Measurements from ENCODE around the gene CEP295NL. TPM values are rescaled to one million over a fixed set of nuclear protein-coding genes. Genes with fewer than 3 reads are reported as not detected.
A peak's percentile ranks its signal among the peaks of the same experiment; 100 is the strongest.
"Not testable (repeated sequence)": the region's sequence is repeated elsewhere in the genome, so short reads cannot be mapped to it uniquely, and the experiment has no call there.

The CEP295NL gene
- total RNA-seq, 1 donor from 2014 or later = 1.4 TPM

GRCh38 chr17:78929908-78930775, 27.1 kb upstream of the CEP295NL start:
- DNase-seq = no peak

DNA sequence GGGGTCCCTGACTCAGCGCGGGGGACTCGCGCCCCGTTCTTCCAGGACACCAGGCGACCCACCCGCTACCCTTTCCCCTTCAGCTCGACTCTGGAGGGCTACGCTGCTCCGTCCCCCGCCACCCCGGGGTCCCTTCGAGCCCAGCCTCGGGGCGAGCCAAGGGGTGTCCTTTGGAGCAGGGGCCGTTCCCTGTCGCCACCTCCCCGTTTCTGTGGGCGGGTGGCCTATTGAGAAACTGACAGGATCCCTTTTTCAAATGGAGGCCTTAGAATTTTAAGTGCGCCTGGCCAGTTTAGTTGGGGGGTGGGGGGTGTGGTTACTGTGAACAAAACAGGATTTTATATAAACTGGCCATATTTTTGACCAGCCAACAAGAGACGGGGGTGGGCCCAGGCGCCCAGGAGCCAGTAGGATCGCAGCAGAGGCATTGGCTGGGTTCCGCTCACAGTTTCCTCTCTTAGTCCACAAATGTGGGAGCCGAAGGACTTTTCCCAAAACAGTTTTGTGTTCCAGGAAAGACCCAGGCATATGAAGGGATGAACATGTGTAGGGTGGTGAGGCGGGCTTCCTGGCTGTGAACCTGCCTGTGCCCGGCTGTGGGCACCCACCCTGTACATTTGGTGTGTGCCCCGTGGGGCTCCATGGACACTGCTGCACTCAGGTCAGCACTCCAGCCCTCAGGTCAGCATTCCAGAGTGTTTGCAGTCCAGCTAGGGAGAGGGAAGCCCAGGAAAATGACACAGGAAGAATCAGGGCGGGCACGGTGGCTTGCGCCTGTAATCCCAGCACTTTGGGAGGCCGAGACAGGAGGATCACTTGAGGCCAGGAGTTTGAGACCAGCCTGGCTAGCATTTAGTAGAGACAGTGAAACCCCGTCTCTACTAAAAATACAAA, 22.9 kb upstream of the CEP295NL start:
- peak; percentile 24 for DNase-seq

DNA sequence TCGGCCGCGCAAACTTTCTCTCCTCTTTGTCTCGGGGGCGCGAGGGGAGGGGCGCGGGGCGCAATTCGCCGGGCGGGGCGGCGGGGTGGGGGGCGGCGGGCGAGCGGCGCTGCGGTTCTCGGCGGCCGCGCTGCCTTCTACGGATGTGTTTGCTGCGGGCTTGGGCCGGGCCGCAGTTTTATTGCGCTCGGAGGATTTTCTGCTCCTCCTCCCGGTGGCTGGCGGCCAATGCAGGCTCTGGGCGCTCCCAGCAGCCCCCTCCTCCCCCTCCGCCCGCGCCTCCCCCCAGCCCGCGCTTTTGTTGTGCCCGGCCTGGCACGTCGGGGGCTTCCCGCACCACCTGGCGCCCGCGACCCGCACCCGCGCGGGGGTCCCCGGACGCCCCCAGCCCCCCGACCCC, 22.2 kb upstream of the CEP295NL start, which contains the start of gene TIMP2:
TSS of gene TIMP2 (minus strand) at position 154 of the 400 bp plus-strand sequence. CDS start 299 bp downstream, outside the sequence.
- DNase-seq = peak; percentile 60

DNA sequence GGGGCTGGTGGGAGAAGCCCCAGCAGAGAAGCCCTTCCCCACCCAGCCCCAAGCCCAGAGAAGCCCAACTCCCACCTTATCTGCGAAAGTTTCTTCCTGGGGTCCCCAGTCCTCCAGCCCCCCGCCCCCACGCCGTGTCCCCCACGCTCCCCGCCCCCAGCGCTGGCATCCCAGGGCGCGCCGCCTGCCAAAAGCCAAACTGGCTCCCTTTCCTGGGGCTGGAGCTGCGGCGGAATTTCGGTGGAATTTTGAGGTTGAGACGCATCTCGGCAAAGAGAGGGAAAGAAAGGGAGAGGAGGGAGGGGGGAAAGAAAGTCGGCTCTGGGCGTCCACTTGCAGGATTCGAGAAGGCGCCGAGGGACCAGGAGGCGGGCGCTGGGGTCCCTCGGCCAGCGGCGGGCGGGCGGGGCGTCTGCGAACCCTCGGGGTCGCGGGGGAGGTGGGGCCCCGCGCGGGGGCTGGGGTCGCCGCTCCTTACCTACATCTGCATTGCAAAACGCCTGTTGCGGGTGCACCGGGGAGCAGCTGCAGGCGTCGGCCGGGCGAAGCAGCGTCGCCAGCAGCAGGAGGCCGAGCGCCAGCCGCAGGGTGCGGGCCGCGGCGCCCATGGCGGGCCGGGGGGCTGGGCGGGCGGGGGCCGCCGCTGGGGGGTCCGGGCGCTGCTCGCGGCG, 21.6 kb upstream of the CEP295NL start:
- DNase-seq = no peak

- DNase-seq = no peak
Measured at GRCh38 chr17:78923660-78924453, 20.9 kb upstream of the CEP295NL start.

GRCh38 chr17:78922816-78923498, 20.0 kb upstream of the CEP295NL start:
- DNase-seq = no peak

GRCh38 chr17:78921437-78921971, 18.5 kb upstream of the CEP295NL start:
- DNase-seq = peak; percentile 52

- DNase-seq = no peak
Measured at GRCh38 chr17:78920528-78920927, 17.5 kb upstream of the CEP295NL start.

GRCh38 chr17:78919861-78920450, 17.0 kb upstream of the CEP295NL start:
- DNase-seq = no peak

- DNase-seq = no peak
Measured at GRCh38 chr17:78918979-78919378, 16.0 kb upstream of the CEP295NL start.

DNA sequence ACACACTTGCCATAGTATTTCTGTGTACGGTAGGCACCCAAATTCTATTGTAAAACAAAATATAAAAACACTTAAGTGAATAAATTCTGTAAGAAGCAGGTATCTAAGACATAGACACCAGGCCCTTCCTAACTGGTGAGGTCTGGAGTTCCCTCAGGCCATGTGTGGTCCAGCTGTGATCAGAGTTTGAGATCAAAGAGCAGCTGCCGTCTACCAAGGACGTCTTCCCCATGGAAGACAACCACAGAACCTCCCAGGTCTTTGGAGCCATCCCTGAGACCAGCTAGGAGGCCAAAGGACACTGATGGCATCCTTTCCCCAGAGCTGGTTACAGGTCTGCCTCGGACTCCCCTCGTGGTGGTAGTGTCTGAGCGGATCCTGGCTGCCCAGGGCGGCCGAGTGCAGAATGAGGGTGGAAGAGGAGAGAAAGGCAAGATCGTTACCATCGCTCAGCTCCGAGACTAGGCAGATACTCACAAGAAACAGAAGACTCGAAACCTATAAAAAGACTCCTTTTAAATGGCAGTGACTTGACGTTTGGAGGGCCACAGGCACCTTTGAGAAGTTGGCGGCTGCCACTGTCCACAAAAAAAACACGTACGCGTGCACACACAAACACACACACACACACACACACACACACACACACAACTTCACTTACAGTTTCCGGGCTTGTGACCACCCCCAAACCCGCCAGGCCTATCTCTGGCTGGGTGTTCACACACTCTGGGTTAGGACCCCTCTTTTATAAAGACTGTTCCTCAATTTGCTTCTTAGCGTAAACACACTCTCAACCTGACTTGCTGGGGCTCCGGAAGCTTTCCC, 14.7 kb upstream of the CEP295NL start:
- no peak for DNase-seq

GRCh38 chr17:78915872-78916632, 13.1 kb upstream of the CEP295NL start:
- DNase-seq = no peak

DNA sequence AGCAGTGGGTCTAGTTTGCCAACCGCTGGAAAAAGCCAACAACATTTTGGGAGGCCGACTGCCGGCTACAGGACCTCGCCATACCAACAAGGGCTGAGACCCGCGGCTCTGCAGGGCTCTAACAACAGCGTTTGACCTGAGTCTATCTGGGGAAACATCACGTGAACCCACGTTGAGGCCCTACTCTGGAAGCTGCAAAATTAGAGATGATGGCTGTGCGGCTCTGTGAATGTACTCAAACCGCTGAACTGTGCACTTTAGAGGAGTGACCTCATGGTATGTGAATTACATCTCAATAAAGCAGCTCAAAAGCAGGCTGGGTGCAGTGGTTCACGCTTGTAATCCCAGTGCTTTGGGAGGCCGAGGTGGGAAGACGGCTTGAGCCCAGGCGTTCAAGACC, 10.1 kb upstream of the CEP295NL start:
- DNase-seq = no peak

GRCh38 chr17:78912082-78912481, 9.1 kb upstream of the CEP295NL start:
- DNase-seq = no peak

DNA sequence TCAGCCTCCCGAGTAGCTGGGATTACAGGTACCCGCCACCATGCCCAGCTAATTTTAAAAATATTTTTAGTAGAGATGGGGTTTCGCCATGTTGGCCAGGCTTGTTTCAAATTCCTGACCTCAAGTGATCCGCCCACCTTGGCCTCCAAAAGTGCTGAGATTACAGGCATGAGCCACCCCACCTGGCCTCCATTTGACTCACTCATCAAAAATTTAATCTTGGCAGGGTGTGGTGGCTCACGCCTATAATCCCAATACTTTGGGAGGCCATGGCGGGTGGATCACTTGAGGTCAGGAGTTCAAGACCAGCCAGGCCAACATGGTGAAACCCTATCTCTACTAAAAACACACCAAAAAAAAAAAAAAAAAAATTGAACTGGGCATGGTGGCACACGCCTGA, 8.5 kb upstream of the CEP295NL start:
- not testable (repeated sequence) for DNase-seq

DNA sequence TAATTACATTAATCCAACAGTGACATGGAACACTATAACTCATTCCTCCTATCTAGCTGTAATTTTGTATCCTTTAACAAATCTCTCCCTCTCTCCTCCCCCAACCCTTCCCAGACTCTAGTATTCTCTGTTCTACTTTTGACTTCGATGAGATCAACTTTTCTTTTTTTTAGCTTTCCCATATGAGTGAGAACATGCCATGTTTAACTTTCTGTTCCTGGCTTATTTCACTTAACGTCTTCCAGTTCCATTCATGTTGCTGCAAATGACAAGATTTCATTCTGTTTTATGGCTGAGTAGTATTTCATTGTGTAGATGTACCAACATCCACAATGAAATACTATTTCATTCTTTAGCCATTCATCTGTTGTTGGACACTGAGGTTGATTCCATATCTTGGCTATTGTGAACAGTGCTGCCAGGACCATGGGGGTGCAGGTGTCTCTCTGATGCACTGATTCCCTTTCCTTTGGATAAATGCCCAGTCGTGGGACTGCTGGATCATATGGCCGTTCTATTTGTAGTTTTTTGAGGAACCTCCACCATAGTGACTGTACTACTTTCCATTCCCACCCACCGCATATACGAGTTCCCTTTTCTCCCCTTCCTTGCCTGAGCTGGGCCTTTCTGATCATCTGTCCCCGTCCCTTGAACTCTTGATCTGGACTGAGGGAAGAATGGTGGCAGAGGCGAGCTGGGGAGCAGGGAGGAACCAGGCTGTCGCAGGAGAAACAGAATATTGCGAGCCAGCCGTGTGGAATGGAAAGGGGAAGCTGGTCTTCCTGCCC, 7.7 kb upstream of the CEP295NL start:
- DNase-seq = no peak

DNA sequence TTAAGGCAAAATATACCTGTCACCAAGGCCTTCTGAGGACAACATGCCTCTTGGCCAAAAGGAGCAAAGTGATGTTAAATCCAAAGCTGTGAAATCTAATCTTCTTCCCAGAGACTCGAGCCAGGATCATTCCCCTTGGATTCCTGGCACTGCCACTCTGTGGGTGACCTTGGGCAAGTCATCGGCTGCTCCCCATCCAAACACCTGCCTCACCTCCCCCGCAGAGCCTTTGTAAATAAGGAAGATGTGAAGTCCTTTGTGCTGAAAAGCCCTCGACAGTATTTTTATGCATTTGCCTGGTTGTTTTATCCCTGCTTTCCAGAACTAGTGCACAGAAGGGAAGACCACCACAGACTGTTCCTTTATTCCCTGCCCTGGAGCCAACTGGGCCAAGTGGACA, 5.4 kb upstream of the CEP295NL start:
- no peak for DNase-seq

DNA sequence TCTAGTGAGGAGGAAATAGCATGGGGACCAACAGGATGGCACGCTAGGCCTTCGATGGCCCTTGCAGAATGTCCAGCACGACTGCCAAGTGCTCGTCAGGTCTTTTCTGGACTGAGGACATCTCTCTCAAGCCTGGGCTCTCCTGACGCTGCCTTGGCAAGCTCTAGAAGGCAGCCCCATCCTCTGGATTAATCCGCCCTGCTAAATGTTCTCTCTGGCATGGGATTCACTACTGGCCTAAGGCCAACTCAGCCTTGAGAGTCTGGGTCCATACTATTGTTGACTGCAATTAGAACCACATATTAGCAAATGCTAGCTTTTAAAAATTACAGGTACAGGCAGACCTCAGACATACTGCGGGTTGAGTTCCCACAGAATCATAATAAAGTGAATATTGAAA, 2.5 kb upstream of the CEP295NL start:
- DNase-seq = no peak

All from occipital lobe (tissue), 2 donors.